ENCODE data around the gene ZNF160. TPM values are rescaled to one million over a fixed set of nuclear protein-coding genes. Genes with fewer than 3 reads are reported as not detected.

The ZNF160 gene
- total and polyA plus RNA-seq, 2 of the 4 experiments (the other 2 are of a cell fraction): 22.6 to 26.9 TPM

- no peak overlapping the region for H3K4me3 ChIP-seq (ENCODE audit: insufficient read depth, low read depth, low read length)
- H3K79me1 ChIP-seq (ENCODE audit: low read depth in 1 of 2, low read length in 2 of 2): peaks cover 0 to 3% of the 10 kb centered on the region in 2 experiments; a peak in 1 of 4 replicates
- H2BK15ac ChIP-seq (ENCODE audit: low read depth, low read length): no peak overlapping the region
- no peak overlapping the region for H2AK9ac ChIP-seq (replicated peaks; ENCODE audit: low read depth, low read length, poor library complexity)
- peaks cover 31% of the 10 kb centered on the region for H3K36me3 ChIP-seq (ENCODE audit: control insufficient read depth, insufficient read depth, low read length)
- H3K27me3 ChIP-seq (ENCODE audit: control insufficient read depth, insufficient read depth, low read length): no peaks in the 10 kb centered on the region
- peaks cover 10% of the 10 kb centered on the region for H3K9me3 ChIP-seq (ENCODE audit: control insufficient read depth, insufficient read depth, low read length)
- H3K4me1 ChIP-seq (ENCODE audit: control insufficient read depth, insufficient read depth, low read length): 0 out of 2 replicates have a peak, but pooled peaks cover 2% of the 10 kb centered on the region
- ATAC-seq (ENCODE audit: low read depth): peak; percentile 59
- no peak overlapping the region for H2AK5ac ChIP-seq (ENCODE audit: low read depth, low read length)
- H4K8ac ChIP-seq (ENCODE audit: low read depth in 2 of 2, low read length in 2 of 2): no peak overlapping the region
- no peak for TF ChIP-seq MAFK (IDR thresholded peaks at IDR 0.05; ENCODE audit: low read depth, low read length)
- TF ChIP-seq POLR2A (IDR thresholded peaks at IDR 0.05; ENCODE audit: low read depth, low read length): no peak
- TF ChIP-seq CEBPB (IDR thresholded peaks at IDR 0.05; ENCODE audit: low read depth, low read length): no peak
- H2BK120ac ChIP-seq (ENCODE audit: low read depth, low read length): no peak overlapping the region
- H3K4ac ChIP-seq (ENCODE audit: low read depth, low read length): no peak overlapping the region
- POLR2A ChIA-PET (ENCODE audit: unreplicated experiment): no interaction called here
- H4K20me1 ChIP-seq (ENCODE audit: insufficient read depth, low read length): no peaks in the 10 kb centered on the region
- H3K56ac ChIP-seq (ENCODE audit: extremely low read depth, insufficient read depth, low read length): no peak overlapping the region
- H2BK20ac ChIP-seq (ENCODE audit: low read depth, low read length): no peak overlapping the region
- no peak overlapping the region for H3K23ac ChIP-seq (ENCODE audit: low read depth, low read length)
- no peak overlapping the region for H4K91ac ChIP-seq (ENCODE audit: insufficient read depth, low read depth, low read length)
- peak; percentile 59 for DNase-seq
- in situ Hi-C loops (cut with MboI; ENCODE audit: low sequenced_read_pairs) (no loop called here), dilution Hi-C loops (cut with HindIII; ENCODE audit: low sequenced_read_pairs, unreplicated experiment) (no loop called here), intact Hi-C loops (cut with micrococcal nuclease) (no loop called here)
- no peak overlapping the region for H3K4me2 ChIP-seq (ENCODE audit: low read depth, low read length)
- no peaks in the 10 kb centered on the region for H3K9me1 ChIP-seq (ENCODE audit: insufficient read depth, low read length)
- CTCF ChIA-PET: no interaction called here
- no peak overlapping the region for H3K9ac ChIP-seq (ENCODE audit: low read depth, low read length)
- no peak overlapping the region for H2BK5ac ChIP-seq (ENCODE audit: low read depth, low read length, poor library complexity, severe bottlenecking)
- no CpG with 5 or more reads among the region's 2 CpGs for WGBS, 2 experiments (ENCODE audit: extremely low coverage in 2 of 2, insufficient read length in 1 of 2)
- H4K5ac ChIP-seq (ENCODE audit: low read depth, low read length): no peak overlapping the region
- no peak overlapping the region for H3K18ac ChIP-seq (ENCODE audit: low read depth, low read length)
- H3K14ac ChIP-seq (replicated peaks; ENCODE audit: low read depth, low read length): no peak overlapping the region
- no peak overlapping the region for H3K27ac ChIP-seq (ENCODE audit: insufficient read depth, low read length)
- H2AFZ ChIP-seq (replicated peaks; ENCODE audit: low read length, poor library complexity): no peak overlapping the region
- no TSS peak for BruUV-seq (replicated peaks)
Measured at GRCh38 chr19:53112286-53112685, 9.1 kb upstream of the ZNF160 start.
